DOHH2 (cell line): ENCODE data around the gene ADAM33.

Experiments
- EZH2phosphoT487 ChIP-seq: fragments of 200-600 bp; sonication (generic); IDR thresholded peaks from 2 replicates; pipeline ENCODE4 v1.6.1; 2017; ENCODE audit warnings: borderline replicate concordance, mild to moderate bottlenecking, antibody characterized with exemption, low read length, moderate library complexity, mixed read lengths
- TF ChIP-seq, protein P1 (sequence below): fragments of 200-600 bp; sonication (generic); IDR thresholded peaks from one replicate; pipeline ENCODE4 v1.5.1; 2014; ENCODE audit warnings: antibody characterized with exemption, mild to moderate bottlenecking, low read depth, low read length; ENCODE audit not compliant: poor library complexity, severe bottlenecking

DNA sequence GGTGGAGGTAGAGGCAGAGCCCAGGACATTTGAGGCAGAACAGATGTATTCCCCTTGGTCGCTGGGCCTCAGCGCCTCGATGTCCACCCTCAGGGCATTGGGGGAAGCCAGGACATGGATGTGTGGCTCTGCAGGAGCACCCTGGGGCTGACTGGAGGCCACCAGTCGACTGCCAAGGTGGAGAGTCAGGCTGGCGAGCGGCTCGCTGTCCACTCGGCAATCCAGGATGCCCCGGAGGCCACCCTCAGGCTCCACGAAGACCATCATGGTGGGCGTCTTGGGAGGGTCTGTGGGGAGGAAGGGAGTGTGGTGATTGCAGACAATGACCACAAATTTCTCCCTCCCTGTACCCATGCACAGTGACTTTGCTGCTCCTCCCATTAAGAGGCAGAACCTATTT is 8.2 kb upstream of the ADAM33 start:
- TF ChIP-seq, protein P1, sequence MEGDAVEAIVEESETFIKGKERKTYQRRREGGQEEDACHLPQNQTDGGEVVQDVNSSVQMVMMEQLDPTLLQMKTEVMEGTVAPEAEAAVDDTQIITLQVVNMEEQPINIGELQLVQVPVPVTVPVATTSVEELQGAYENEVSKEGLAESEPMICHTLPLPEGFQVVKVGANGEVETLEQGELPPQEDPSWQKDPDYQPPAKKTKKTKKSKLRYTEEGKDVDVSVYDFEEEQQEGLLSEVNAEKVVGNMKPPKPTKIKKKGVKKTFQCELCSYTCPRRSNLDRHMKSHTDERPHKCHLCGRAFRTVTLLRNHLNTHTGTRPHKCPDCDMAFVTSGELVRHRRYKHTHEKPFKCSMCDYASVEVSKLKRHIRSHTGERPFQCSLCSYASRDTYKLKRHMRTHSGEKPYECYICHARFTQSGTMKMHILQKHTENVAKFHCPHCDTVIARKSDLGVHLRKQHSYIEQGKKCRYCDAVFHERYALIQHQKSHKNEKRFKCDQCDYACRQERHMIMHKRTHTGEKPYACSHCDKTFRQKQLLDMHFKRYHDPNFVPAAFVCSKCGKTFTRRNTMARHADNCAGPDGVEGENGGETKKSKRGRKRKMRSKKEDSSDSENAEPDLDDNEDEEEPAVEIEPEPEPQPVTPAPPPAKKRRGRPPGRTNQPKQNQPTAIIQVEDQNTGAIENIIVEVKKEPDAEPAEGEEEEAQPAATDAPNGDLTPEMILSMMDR: no peak
- no peak for TF ChIP-seq EZH2phosphoT487
